HK-2 (cell line): ENCODE data around the gene HAGH.

Experiments
- DNase-seq: peaks from one replicate; pipeline ENCODE4 v3.0.0-alpha.2; 2018; ENCODE audit not compliant: unreplicated experiment

HAGH gene

DNA sequence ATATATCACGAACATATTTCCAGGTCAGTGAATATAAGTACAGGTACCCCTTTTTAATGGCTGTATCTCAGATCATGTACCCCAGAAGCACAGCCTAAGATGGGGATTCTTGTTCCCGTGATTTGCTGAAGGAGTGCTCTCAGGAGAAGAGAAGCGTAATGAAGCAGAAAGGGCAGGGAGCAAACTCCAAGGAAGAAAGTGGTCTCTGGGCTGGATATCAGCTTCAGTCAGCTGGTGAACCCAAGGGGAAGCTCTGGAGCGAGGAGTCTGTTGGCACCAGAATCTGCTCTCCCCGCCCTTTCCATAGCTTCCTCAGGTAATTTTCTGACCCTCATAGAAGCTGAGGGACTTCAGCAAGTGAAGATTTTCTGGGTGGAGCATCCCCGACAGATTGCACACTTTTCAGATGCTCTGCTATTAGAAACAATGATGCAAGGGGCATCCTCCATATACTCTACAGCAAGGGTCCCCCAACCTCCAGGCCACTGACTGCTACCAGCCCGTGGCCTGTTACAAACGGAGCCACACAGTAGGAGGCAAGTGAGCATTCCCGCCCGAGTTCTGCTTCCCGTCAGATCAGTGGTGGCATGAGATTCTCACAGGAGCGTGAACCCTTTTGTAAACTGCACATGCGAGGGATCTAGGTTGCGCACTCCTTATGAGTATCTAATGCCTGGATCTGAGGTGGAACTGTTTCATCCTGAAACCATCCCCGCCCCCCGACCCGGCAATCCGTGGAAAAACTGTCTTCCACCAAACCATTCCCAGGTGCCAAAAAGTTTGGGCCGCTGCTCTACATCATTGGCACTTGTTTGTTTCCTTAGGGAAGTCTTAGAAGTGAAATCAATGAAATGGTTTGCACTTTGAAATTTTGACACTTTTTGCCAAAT, 4.8 kb upstream of the HAGH start:
- no peak for DNase-seq

- DNase-seq = no peak
These were observed 3.6 kb upstream of the HAGH start for GRCh38 chr16:1830213-1830612.

DNA sequence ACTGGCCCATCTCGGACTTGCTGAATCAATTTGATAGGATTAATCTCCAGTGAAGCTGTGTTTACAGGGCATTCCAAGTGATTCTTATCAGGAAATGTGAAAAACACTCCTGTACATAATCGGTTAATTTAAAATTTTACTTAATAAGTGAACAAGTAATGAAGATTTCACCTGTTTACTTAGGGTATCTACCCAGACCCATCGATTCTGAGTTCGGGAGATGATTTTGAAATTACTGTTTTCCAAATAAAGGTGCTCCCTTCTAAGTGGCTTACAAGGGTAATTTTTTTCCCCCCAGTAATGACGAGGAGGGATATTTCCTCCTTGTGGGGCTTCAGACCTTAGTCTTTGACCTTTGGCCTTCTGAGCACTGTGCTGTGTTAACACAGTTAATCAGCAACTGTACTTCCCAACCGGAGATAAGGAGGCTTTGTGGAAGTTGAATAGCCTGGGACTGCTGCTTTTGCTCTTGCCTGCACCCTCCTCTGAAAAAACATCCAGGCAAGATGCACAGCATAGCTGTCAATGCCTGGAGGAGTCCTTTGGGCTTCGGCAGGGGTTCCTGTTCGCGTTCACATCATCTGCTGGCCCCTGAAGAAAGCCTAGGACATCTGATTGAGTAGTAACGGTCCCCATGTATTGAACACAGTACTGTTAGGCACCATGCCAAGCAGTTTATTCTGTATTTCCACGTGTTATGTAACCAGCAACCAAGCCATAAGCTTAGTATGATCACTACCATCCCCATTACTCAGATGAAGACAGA, 2.2 kb upstream of the HAGH start:
- no peak for DNase-seq

- peak; percentile 38 for DNase-seq
These were observed 548 bp downstream of the HAGH start for GRCh38 chr16:1825864-1826690.

DNA sequence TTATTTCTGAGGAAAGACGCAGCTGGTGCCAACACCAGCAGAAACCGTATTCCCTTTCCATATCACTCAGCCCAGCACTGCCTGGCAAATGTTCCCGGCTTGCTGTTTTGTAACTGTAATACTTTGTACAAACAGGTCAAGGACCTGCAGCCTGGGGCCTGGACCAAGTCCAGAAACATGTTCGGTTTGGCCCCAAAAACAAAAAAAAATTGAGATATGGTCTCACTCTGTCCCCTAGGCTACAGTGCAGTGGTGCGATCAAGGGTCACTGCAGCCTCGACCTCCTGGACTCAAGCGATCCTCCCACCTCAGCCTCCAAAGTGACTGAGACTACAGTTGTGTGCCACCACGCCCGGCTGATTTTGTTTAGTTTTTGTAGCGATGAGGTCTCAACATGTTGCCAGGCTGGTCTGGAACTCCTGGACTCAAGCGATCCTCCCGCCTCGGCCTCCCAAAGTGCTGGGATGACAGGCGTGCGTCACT, 1.2 kb downstream of the HAGH start:
- no peak for DNase-seq

DNA sequence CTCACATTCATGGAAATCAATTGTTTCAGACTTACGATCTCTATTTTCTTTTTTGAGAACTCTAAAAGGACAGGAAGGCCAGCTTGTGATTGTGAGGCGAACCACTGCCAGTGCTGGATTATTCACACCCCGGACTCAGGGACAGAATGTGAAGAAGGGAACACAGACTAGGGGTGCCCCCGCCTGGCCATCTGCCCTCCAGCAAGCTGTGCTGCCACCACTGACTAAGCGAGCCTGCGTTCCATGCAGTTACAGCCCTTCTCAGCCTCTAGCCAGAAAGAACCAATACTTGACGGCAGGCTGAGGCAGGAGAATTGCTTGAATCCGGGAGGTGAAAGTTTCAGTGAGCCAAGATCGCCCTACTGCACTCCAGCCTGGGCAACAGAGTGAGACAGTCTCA, 2.8 kb downstream of the HAGH start:
- peak; percentile 25 for DNase-seq

- DNase-seq = no peak
These were observed 3.8 kb downstream of the HAGH start for GRCh38 chr16:1822801-1823200.

- no peak for DNase-seq
These were observed 4.6 kb downstream of the HAGH start for GRCh38 chr16:1821861-1822611.

GRCh38 chr16:1820946-1821290, 5.7 kb downstream of the HAGH start:
- no peak for DNase-seq

DNA sequence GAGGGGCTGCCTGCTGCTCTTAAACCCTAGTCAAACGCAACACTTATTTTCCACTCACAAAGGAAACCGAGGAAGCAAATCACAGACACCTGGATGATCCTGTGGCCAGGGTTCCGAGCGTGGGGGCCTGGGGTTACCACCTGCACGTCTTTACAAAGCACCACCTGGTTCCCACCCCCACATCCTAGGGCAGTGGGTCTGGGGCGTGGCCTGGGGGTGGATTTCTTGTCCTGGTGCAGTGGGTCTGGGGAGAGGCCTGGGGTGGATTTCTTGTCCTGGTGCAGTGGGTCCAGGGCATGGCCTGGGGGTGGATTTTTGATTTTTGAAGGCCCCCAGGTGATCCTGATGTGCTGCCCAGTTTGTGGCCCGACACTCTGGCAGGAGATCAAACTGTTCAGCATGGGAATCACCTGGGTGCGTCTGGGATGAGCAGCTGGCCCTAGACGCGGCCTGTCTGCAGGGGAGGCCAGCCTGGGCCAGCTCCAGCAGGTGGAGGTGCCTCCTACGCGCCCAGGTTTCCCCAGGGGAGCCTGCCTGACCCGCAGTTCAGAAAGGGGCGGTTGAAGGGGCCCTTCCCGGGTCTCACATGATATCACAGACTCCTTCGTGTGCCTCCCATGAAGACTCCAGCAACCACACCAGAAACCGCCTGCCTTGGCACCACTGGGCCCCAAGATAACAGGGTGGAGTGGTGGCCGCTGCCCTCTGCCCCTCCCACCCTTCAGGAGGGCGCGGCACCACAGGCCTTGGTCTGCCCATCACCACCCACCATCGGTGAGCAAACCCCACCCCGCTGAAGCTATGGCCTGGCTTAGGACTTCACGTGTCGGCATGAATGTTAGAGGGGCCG, 6.3 kb downstream of the HAGH start:
- no peak for DNase-seq

GRCh38 chr16:1819611-1820010, 7.0 kb downstream of the HAGH start:
- DNase-seq = no peak

DNA sequence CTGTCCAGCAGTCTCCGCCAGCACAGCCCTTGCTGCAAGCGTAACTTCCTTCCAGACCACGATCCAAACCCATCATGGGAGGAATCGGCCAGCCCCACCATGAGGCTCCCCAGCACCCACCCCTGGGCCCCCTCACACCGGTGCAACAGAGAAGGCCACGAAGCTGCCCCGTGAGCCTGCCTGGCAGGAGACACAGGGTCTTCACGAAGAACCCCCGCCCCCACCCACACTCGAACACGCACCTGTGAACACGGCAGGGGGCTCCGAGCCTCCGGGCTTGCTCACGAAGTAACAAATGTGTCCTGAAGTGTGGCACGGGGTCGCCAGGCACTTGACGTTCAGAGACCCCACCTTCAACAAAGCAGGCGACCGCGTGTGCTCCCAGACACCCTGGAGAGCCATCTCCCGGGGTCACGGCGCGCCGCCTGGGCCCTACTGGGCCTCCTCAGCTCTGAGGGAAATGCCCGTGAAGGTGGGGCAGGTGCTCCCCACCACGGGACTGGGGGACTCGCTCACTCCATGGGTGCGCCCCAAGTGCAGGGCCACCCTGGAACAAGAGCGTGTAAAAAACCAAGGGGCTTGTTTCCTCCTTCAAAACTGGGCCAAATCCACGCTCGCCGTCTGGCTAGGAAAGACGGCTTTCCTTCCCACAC, 7.6 kb downstream of the HAGH start:
- no peak for DNase-seq

DNA sequence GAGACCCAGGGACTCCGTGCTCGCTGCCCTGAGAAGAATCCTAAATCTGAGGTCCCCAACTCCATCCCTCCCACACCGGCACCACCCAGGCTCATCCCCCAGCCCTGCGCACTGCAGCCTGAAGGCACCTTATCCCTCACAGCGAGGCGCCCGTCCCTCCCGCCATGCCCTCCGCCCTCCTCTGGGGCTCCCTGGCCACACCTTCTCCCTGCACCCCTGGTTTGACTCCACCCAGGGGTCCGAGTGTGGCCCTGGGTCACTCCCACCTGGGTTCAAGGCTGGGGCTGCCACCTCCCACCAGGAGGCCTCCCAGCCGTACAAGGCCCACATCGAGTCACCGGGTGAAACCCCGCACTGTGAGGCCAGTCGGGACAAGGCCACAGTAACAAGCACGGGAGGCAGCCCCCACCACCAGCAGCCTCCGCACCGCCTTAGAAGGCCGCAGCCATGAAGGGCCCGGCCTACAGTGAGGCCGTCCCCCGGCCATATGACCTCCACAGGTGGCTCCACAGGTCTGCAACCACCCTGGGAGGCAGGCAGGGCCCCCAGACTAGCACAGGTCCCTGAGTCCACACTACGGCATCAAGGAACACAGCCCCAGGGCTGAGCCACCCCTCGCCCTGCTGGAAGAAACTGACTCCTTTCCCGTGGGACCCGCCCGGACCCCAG, 8.3 kb downstream of the HAGH start:
- no peak for DNase-seq

GRCh38 chr16:1817716-1818115, 8.9 kb downstream of the HAGH start:
- DNase-seq = no peak

DNA sequence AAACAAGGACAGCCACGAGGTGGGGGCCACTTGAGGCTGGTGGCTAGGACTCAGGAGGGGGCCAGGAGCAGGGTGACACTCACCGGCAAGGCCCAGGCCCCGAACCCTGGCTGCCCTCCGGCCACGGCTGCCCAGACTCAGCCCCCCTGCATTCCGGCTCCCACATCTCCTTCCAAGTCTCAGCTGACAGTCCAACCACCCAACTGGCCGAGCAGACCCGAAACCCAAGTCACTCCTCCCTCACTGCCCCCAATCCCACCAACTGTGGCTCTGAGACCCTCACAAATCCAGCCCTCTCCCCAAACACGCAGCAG, 9.4 kb downstream of the HAGH start:
- DNase-seq = no peak

DNA sequence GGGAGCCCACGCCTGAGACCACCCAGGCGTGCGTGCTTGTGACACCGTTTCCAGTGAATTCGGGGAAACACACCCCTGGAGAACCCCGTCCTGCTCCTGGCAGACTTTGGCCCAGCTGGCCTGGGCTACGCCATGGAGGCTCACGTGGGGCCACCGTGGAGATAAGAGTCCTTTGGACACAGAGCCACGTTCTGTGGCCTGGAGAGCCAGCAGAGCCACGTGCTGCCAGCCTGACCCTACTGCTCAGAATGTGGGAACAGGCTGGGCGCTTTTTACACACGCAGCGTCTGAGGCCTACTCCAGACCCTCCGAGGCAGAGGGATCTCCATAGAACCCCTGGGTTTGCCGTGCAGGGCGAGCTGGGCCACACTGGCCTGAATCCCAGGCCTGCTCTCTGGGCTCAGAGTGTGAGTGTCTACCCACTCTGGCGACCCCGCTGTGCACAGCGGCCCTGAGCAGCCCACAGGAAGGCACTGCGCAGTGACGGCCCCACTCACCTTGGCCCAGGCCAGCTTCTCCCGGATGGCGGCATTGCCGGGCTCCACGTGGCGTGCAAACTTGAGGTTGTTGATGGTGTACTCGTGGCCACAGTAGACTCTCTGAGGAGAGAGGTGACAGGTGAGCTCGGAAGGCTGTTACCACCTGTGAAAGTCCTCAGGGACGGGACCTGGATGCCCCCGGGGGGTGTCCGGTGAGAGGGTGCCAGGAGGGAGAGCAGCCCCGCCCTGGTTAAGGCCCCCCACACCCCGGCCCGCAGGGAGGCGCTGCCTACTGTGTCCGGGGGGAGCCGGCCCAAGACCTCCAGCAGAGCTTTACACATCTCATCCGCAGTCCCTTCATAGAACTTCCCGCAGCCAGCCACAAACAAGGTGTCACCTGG, 10.0 kb downstream of the HAGH start:
- no peak for DNase-seq

DNA sequence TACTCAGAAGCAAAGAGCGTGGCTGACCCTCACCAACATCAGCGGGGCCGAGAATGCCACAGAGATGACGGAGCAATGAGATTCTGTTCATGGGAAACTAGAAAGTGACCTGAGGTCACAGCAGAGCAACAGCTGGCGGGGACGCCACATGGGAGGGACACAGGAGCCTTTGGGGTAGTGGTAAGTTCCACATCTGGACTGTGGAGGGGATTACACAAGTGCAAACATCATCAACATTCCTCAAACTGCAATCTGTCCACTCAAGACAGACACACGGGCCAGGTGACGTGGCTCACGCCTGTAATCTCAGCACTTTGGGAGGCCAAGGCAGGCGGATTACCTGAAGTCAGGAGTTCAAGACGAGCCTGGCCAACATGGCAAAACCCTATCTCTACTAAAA, 11.2 kb downstream of the HAGH start:
- no peak for DNase-seq

- no peak for DNase-seq
These were observed 13.9 kb downstream of the HAGH start for GRCh38 chr16:1812732-1813163.

DNA sequence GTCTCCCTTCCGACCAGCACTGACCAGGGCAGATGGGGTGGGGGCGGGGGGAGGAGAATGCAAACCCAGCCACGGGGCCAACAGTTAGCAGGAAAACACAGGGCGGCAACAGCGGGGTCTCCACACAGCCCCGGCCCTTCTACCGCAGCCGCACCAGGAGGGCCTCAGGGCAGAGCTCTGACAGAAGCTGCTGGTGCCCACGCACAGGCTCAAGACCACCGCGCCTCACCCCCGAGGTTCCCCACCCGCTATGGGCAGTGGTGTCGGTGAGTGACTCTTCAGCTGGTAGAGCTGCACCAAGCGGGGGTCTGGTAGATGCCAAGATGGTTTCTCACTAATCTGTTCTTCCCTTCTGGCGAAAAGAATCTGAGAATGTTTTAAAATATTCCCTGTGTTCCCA, 16.1 kb downstream of the HAGH start:
- DNase-seq = no peak
